DOHH2 (cell line): ENCODE data around the gene ZBTB18.

Experiments
- H3F3A ChIP-seq: fragments of 200-600 bp; sonication (generic), shearing (Covaris generic); 2 replicates; pipeline ENCODE4 v1.6.0; 2016; ENCODE audit warnings: antibody characterized with exemption, mild to moderate bottlenecking; ENCODE audit not compliant: control insufficient read depth, insufficient read depth
- H3K27ac ChIP-seq: fragments of 200-600 bp; sonication (generic); 2 replicates; pipeline ENCODE4 v1.5.1; 2014; ENCODE audit warnings: low read depth, mild to moderate bottlenecking, low read length, moderate library complexity
- H3K27me3 ChIP-seq: fragments of 200-600 bp; sonication (generic); 2 replicates; pipeline ENCODE4 v1.6.1; 2014; ENCODE audit warnings: mild to moderate bottlenecking, low read length, mixed read lengths; ENCODE audit not compliant: control insufficient read depth
- H3K36me3 ChIP-seq: fragments of 200-600 bp; sonication (generic); 2 replicates; pipeline ENCODE4 v1.6.1; 2014; ENCODE audit warnings: mild to moderate bottlenecking, low read length, moderate library complexity, mixed read lengths; ENCODE audit not compliant: control insufficient read depth
- H3K4me1 ChIP-seq: fragments of 200-600 bp; sonication (generic); 2 replicates; pipeline ENCODE4 v1.6.1; 2014; ENCODE audit warnings: mild to moderate bottlenecking, low read length, mixed read lengths; ENCODE audit not compliant: control insufficient read depth
- H3K4me2 ChIP-seq: fragments of 200-600 bp; sonication (generic); 2 replicates; pipeline ENCODE4 v1.6.0; 2014; ENCODE audit warnings: mild to moderate bottlenecking, low read length, moderate library complexity
- H3K4me3 ChIP-seq: fragments of 200-600 bp; sonication (generic); 2 replicates; pipeline ENCODE4 v1.5.1; 2014; ENCODE audit warnings: mild to moderate bottlenecking, low read length, mixed read lengths
- H3K79me2 ChIP-seq: fragments of 200-600 bp; sonication (generic); 2 replicates; pipeline ENCODE4 v1.6.1; 2014; ENCODE audit warnings: mild to moderate bottlenecking, low read length, mixed read lengths; ENCODE audit not compliant: control insufficient read depth
- H3K9me2 ChIP-seq: fragments of 200-600 bp; sonication (generic); replicated peaks from 2 replicates; pipeline ENCODE4 v1.6.1; 2014; ENCODE audit warnings: mild to moderate bottlenecking, low read length, mixed read lengths; ENCODE audit not compliant: control insufficient read depth
- H3K9me3 ChIP-seq: fragments of 200-600 bp; sonication (generic); 2 replicates; pipeline ENCODE4 v1.6.1; 2014; ENCODE audit warnings: antibody characterized with exemption, low read length, mixed read lengths; ENCODE audit not compliant: control insufficient read depth, insufficient read depth
- H4K20me1 ChIP-seq: fragments of 200-600 bp; sonication (generic); 2 replicates; pipeline ENCODE4 v1.6.0; 2014; ENCODE audit warnings: low read depth, mild to moderate bottlenecking, antibody characterized with exemption, low read length, moderate library complexity; ENCODE audit not compliant: control insufficient read depth, insufficient read depth
- EZH2phosphoT487 ChIP-seq: fragments of 200-600 bp; sonication (generic); IDR thresholded peaks from 2 replicates; pipeline ENCODE4 v1.6.1; 2017; ENCODE audit warnings: borderline replicate concordance, mild to moderate bottlenecking, antibody characterized with exemption, low read length, moderate library complexity, mixed read lengths
- TF ChIP-seq, protein P1 (sequence below): fragments of 200-600 bp; sonication (generic); IDR thresholded peaks from one replicate; pipeline ENCODE4 v1.5.1; 2014; ENCODE audit warnings: antibody characterized with exemption, mild to moderate bottlenecking, low read depth, low read length; ENCODE audit not compliant: poor library complexity, severe bottlenecking

The ZBTB18 gene

DNA sequence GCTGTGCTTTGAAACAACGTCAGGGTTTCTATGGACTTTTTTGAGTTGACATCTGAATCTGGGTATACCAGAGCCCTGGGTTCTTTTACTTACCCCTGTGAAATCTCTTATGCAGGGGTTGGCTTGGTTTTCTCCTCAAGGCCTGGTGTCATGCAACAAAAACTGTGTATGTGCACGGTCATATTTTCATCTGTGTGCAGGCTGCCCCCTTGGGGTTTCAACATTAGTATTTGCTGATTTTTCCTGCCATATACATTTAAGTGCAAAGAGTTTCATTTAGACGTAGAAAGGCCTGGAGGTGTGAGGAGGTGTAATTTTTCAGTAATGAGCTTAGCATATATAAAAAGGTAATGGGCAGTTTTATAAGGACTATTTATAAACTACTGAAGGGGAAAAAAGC is 22.0 kb upstream of the ZBTB18 start:
- H4K20me1 ChIP-seq = no peaks in the 10 kb centered on the region
- no peaks in the 10 kb centered on the region for H3K4me1 ChIP-seq
- no peak overlapping the region for H3K4me3 ChIP-seq
- no peaks in the 10 kb centered on the region; the same call in 1 of the 2 replicates for H3K27me3 ChIP-seq
- no peak overlapping the region for H3K4me2 ChIP-seq
- no peaks in the 10 kb centered on the region for H3F3A ChIP-seq
- H3K36me3 ChIP-seq = no peaks in the 10 kb centered on the region
- no peak overlapping the region for H3K27ac ChIP-seq
- no peaks in the 10 kb centered on the region for H3K79me2 ChIP-seq
- no peak for TF ChIP-seq EZH2phosphoT487
- TF ChIP-seq, protein P1, sequence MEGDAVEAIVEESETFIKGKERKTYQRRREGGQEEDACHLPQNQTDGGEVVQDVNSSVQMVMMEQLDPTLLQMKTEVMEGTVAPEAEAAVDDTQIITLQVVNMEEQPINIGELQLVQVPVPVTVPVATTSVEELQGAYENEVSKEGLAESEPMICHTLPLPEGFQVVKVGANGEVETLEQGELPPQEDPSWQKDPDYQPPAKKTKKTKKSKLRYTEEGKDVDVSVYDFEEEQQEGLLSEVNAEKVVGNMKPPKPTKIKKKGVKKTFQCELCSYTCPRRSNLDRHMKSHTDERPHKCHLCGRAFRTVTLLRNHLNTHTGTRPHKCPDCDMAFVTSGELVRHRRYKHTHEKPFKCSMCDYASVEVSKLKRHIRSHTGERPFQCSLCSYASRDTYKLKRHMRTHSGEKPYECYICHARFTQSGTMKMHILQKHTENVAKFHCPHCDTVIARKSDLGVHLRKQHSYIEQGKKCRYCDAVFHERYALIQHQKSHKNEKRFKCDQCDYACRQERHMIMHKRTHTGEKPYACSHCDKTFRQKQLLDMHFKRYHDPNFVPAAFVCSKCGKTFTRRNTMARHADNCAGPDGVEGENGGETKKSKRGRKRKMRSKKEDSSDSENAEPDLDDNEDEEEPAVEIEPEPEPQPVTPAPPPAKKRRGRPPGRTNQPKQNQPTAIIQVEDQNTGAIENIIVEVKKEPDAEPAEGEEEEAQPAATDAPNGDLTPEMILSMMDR = no peak
- no peaks in the 10 kb centered on the region for H3K9me2 ChIP-seq
- no peaks in the 10 kb centered on the region for H3K9me3 ChIP-seq

DNA sequence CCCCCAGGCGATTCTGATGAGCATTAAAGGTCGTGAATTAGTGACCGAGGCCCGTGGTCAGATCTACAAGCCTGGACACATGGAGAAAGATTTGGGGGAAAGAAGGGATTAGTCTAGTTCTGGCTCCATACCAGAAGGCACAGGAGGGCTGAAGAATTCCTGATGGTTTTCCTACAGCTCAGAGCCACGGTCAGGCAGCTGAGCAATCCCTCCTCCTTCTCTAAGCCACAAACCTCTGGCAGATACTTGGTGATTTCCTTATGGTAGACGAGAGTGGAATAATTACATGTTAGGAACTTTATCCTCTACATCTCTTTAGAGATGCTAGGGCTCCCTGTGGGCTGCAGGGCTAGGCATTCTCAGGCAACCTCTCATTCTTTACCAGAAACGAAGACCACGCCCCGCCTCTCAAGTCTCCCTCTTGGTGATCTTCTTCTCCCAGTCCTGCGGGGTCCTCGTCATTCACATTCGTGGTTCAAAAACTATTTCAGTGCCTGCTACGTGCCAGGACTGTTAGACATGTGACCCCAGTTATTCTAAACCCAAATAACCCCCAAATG is 20.5 kb upstream of the ZBTB18 start:
- Histone ChIP-seq H3K36me3 (no peaks in the 10 kb centered on the region), H3K4me2 (no peak overlapping the region), H3K27me3 (no peaks in the 10 kb centered on the region; the same call in 1 of the 2 replicates), H4K20me1 (no peaks in the 10 kb centered on the region), H3K9me2 (no peaks in the 10 kb centered on the region), H3K27ac (no peak overlapping the region), H3K79me2 (no peaks in the 10 kb centered on the region), H3F3A (no peaks in the 10 kb centered on the region), H3K9me3 (no peaks in the 10 kb centered on the region), H3K4me1 (no peaks in the 10 kb centered on the region), H3K4me3 (no peak overlapping the region)
- TF ChIP-seq, protein P1 = no peak
- TF ChIP-seq EZH2phosphoT487 = no peak

DNA sequence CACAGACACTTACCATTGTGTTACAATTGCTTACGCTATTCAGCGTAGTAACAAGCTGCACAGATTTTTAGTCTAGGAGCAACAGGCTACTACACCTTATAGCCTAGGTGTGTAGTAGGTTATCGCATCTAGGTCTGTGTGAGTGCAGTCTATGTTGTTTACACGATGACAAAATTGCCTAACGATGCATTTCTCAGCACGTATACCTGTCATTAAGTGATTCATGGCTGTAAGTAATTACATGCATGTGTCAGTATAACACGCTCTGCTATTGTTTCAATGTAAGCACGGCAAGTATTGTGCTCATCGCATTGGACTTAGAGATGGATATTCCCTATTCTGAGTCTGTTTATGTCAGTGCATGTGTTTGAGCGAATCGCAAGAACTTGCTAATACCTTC is 15.7 kb upstream of the ZBTB18 start:
- Histone ChIP-seq H3K79me2 (no peaks in the 10 kb centered on the region), H3K27ac (no peak overlapping the region), H3K9me2 (no peaks in the 10 kb centered on the region), H3K4me1 (no peaks in the 10 kb centered on the region), H3F3A (no peaks in the 10 kb centered on the region), H4K20me1 (no peaks in the 10 kb centered on the region), H3K4me2 (no peak overlapping the region), H3K9me3 (no peaks in the 10 kb centered on the region), H3K4me3 (no peak overlapping the region), H3K27me3 (peaks cover 5% of the 10 kb centered on the region), H3K36me3 (no peaks in the 10 kb centered on the region)
- TF ChIP-seq EZH2phosphoT487 = no peak
- TF ChIP-seq, protein P1 = no peak

DNA sequence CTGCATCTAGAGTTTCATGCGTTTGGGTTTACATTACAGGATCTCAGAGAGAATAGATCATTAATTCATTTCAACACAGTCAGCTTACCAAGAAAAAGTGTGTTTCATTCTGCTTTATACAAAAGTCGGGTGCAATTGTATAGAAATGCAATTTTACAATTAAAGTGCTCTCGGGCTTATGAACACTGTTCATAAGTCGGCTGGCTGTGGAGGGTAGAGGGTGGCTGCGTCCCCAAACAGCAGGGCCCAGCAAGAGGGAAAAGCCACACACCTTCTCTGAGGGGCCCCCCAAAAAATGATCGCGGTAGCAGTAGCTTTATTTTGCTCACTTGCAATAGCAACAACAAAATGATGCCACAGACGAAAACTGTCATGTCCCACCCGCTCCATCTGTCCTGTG is 13.8 kb upstream of the ZBTB18 start:
- Histone ChIP-seq H3K4me1 (no peaks in the 10 kb centered on the region), H3K4me3 (no peak overlapping the region), H3K9me3 (no peaks in the 10 kb centered on the region), H3K27me3 (peaks cover 18% of the 10 kb centered on the region), H3K4me2 (no peak overlapping the region), H3K9me2 (no peaks in the 10 kb centered on the region), H3F3A (no peaks in the 10 kb centered on the region), H4K20me1 (no peaks in the 10 kb centered on the region), H3K79me2 (no peaks in the 10 kb centered on the region), H3K36me3 (no peaks in the 10 kb centered on the region), H3K27ac (no peak overlapping the region)
- TF ChIP-seq EZH2phosphoT487 = no peak
- TF ChIP-seq, protein P1 = no peak
